Measurements from ENCODE around the gene FMOD.
A peak's percentile ranks its signal among the peaks of the same experiment; 100 is the strongest.
"Not testable (repeated sequence)": the region's sequence is repeated elsewhere in the genome, so short reads cannot be mapped to it uniquely, and the experiment has no call there.

Gene FMOD

DNA sequence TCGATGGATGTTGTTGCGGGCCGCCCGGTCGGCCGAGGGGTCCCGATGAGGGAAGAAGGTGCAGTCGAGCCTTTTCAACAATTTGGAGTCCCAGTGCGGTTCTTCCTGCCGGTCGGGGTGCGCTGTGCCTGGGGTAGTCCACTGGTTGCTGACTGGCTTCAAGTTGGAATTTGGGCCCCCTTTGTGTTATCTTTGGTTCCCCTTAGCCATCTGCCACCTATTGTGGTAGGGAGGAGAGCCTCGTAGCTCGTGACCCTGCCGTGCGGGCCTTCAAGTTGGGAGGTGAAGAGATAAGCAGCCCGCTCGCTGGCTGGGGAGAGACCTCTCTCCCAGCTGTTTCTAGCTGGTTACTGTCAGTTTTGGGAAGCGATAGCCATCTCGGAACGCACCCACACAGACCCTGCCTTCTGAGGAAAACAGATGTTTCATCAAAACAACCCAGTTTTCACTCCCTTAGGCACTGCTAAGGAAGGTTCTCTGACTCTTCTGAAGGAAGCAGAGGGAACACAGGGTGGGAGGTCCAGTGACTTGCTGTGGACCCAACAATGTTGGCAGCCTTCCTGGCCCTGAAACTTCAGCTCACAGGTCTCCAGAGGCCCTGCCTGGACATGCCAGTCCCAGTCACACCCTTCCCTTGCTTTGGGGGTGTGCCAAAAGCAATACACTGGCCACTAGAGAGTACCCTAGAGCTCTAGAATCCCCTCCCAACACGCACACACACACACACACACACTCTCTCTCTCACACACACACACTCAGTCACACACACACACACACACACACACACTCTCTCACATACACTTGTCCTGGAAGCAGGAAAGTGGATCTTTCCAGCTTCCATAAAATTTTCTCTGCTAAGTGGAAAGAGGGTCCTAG is 44.6 kb downstream of the FMOD start:
- no peak for DNase-seq (ENCODE audit: low read depth)

DNA sequence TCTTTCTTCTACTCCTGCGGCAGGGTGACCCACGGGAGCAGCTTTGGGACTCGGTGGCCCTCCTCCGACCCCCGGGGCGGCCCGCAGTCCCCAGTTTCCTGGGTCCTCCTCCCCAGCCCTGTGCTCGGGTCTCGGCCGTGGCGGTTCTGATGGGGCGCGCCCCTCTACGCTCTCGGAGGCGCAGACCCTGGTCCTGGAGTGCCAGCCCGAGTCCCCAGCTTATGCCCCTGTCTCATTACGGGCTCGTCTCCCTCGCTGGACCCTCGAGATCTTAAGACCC is 45.2 kb downstream of the FMOD start:
- no peak for DNase-seq (ENCODE audit: low read depth)

DNA sequence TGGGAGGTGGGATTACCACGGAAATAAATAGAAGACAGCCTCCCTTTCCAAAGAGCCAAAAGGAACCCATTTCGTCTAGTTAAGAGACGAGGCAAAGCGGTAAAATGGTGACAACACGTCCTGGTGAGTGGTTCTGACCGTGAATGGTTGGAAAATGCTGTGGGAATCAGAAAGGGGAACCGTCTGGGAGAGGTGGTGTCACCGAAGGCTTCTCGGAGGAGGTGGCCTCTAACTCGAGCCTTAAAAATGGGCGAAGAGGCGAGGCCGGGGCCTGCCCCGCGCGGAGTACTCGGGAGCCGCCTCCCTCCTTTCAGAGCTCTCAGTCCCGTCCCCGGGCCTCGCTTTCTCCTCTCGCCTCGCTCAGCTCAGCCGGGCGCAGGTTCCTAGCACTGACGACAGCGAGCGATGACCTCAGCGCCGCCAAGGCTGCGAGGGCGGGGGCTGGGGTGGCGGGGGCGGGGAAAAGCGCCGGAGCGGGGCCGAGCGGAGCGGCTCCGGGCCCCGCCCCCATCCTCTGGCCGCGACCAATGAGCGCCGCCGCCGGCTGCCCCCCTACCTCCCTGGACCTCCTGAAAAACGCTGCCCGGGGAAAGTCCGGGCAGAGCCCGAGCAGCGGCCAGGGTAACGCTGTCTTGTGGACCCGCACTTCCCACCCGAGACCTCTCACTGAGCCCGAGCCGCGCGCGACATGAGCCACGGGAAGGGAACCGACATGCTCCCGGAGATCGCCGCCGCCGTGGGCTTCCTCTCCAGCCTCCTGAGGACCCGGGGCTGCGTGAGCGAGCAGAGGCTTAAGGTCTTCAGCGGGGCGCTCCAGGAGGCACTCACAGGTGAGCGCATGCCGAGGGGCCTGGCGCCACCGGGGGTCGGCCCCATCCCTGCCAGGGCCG is 45.8 kb downstream of the FMOD start, which contains the start of gene BTG2:
BTG2 (plus strand) TSS at position 601 of the 890 bp plus-strand sequence; CDS start at position 689, 88 bp downstream.
- peak; percentile 90 for DNase-seq (ENCODE audit: low read depth)

DNA sequence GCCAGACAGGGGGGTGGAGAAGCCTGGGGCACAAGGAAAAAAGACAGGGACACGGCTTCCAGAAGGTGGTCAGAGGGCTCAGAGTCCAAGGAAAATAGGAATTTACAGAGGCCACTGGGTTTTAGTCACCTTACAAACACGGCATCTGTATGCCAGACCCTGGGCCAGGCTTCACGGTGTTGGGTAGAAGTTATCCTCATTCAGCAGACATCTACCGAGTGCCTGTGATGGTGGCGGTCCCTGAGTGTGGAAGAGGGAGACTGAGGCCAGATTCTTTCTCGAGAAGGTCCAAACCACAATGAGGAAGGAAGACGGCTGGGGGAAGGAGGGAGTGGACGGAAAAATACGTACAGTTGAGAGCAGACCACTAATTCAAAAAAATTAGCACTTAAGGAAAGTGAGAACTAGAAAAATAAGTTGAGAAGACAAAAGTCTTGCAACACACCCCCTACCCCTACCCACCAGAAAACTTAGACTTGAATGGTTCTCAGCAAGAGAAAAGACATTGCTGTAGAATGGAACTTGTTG is 46.5 kb downstream of the FMOD start:
- no peak for DNase-seq (ENCODE audit: low read depth)

DNA sequence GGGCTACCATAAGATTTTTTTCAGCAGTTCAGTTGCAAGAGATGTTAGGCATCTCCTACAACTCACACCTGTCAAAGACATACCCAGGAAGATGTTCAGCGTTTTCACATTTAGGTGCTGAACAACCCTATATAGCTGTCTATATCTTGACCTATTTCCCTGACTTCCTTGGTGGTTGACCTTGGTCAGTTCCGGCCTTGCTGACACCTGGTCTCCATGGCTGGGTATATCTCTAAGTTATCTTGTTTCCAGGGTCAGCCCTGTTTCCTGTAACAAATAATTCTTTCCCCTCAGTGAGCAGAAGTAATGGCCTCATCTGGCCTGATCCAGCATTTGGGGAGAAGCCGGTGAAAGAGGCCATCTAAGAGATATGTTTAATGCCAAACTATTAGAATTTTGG is 48.0 kb downstream of the FMOD start:
- DNase-seq (ENCODE audit: low read depth) = no peak

DNA sequence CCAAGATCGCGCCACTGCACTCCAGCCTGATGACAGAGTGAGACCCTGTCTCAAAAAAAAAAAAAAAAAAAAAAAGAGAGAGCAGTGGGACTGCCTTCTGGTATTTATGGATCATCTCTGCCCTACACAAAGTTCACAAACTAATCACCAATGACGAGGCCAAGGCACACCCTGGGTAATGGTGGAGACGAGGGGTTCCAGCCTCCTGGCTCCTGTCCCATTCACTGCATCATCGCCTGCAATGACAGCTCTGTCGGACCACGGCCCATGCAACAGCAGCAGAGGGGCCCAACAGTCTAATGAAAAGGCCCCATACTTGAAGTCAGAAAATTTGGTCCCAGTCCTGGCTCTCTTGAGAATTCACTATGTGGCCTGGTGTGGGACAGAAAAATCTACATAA is 48.5 kb downstream of the FMOD start:
- DNase-seq (ENCODE audit: low read depth) = no peak

DNA sequence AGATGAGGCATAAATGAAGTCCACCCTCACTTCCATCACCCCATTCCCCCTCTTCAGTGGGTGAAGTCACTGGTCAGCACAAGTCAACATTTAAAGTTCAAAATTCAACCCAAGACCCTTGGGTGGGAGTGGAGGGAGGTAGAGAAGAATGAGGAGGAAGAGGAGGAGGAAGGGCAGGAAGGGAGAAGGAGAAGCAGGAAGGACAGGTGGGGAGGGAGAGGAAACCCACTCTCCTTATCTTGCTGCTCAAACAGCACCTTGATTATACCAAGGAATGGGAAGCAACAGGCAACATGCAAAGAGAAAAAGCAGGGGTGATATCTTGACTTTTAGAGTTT is 49.6 kb downstream of the FMOD start:
- DNase-seq (ENCODE audit: low read depth) = no peak

DNA sequence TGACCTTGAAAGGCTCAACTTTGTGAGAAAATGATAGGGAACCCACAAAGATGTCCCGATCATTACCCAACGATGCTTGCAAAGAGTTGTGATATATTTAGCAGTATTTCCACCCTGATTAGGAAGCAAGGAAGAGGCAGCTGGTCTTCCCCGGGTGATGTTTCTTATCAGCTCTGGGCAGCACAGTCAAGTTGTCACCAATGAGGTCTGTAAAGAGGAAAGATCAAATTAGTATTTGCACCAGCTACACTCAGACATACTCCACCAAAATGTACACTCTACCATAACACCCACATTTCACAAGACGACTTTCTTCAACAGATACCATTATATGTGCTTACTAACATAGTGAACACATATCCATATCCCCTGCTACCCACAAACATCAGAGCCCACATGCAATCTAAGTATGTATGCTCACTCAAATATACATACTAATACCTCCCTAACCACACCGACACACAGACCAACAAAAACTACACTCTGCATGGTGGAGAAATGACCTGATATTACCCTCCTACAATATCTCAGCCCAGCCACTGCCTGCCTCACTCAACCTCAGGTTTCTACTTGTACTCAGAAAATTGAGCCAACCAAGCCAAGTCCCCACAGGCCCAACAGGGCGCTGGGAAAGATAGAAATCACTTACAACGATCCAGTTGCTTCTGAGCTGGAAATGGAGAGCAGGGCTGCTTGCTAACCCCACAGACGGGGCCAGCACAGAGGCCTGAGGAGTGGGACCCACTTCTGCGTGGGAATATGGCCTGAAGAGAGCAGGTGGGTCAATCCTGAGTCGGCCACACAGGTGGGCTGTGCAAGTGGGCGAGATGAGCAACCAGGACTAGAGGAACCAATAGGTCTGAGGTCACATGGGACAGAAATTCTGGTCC is 50.2 kb downstream of the FMOD start:
- DNase-seq (ENCODE audit: low read depth) = no peak

DNA sequence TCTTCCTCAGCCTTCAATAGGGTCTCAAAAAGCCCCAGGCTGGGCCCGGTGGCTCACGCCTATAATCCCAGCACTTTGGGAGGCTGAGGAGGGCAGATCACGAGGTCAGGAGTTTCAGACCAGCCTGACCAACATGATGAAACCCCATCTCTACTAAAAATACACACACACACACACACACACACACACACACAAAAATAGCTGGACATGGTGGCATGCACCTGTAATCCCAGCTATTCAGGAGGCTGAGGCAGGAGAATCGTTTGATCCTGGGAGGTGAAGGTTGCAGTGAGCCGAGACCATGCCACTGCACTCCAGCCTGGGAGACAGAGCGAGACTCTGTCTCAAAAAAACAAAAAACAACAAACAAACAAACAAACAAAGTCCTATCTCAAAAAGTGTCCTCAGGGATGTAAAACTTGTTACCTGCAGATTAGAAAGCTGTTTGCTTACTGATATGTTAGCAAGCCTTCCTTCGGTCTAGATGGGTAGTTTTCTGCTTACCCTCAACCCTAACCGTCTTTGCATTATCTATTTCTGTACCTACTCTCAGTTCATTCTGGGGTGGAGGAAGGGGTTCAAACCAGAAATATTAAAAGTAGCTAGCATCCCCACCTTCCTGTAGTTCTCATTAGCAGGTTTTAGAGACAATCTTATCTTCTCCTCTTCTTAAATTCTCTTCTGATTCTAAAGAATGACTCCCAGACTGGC is 51.0 kb downstream of the FMOD start:
- DNase-seq (ENCODE audit: low read depth) = not testable (repeated sequence)

DNA sequence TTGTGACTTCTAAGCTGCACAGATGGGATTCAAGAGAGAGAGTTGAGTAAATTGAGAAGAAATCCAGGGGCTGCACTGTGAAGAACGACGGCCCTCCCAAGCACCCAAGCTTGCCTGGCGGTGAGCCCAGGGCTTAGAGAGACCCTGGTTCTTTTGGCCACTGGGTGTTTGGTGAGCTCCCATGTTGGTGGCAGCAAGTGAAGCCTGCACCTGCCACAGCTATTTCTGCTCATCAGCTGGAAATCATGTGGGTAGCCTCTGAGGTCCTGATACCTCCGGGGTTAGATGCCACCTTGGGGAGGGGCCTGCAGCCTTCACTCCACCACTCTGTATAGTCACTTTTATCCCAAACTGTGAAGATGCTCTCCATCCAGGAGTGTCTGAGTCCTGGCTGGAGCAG is 51.8 kb downstream of the FMOD start:
- no peak for DNase-seq (ENCODE audit: low read depth)

DNA sequence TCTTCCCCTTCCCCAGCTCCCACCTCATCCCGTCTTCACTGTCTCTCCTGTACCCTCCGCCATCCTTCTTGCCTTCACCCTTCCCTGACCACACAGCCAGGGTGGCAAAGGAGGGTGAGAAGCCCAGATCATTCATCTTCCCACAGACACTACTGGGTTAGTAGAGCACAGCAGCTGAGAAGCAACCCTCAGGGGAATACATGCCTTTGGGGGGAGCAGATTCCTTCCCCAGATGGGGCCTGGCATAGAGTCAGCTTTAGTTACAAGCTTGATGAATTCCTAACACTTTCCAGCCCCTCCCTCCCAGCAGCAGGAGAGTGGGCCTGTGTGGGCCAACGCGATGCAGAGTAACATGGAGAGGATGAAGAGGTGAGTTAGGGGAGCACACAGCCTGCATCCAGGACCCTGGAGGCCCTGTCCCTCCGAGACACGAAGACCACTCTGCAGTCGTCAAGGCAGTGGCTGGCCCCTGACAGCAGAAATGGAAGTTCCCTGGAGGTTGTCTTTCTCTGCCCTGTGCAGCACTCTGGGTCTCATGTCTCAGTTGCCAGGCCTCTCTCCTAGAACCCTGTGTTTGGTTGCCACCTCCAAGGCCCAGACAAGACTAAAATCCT is 54.4 kb downstream of the FMOD start:
- DNase-seq (ENCODE audit: low read depth) = no peak

DNA sequence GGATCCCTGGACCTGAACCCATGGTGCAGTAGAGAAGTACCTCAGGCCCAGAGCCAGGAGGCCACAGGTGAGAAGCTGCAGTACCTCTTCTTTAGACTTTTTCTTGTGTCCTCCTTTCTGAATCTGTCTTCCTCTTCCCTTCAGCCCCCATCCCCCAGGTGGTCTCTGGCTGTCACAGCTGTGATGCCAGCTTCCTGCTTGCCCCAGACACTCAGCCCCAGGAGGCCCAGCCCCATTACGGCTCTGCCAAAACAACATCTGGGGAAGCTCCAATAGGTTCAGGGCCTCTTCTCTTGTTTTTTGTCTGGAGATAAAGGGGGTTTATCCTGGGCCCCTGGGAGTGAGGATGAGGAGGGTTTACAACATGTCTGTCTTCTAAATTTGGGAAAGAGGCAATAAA is 55.1 kb downstream of the FMOD start:
- DNase-seq (ENCODE audit: low read depth) = no peak

DNA sequence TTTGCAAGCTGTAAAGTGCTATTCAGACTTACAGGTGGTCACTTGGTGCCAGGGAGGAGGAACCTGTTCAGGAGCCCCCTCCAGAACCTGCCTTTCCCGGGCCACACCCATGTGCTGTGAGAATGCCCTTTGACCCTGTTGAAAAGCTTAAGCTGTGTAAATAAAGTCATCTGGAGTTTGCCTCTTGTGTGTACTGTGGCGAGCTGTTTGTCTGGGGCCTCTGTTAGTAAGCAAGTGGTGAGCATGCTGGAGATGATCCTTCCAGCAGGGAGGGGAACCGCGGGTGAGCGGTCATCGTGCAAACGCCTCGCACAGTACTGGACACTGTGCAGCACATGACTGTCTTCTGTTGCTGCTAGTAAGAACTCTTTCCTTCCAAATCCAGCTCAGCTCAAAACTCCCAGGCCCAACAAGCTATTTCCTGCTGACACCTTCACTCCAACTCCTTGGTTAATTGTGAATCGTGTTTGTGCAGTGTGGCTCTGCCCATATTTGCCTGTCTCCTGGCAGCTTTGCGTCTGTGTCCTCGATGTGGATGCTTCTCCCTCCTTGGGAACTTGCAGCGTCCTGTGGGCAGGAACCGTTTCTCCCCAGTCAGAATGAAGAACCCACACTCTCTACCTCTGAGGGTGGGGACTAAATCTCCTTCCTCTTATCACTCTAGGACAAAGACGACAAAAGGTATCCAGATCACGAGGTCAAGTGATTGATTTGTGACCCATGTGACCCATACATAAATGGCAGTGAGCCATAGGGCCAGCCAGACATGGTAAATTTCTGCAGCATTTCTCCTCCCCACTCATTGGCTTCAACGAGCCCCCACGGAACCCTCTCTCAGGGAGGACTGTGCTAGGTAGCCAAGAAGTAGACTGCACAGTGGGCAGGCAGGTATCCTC is 59.5 kb downstream of the FMOD start:
- no peak for DNase-seq (ENCODE audit: low read depth)

Measured in T-helper 22 cell (primary cell).